Measurements from ENCODE around the gene PTPN14.
A peak's percentile ranks its signal among the peaks of the same experiment; 100 is the strongest.

The PTPN14 gene

DNA sequence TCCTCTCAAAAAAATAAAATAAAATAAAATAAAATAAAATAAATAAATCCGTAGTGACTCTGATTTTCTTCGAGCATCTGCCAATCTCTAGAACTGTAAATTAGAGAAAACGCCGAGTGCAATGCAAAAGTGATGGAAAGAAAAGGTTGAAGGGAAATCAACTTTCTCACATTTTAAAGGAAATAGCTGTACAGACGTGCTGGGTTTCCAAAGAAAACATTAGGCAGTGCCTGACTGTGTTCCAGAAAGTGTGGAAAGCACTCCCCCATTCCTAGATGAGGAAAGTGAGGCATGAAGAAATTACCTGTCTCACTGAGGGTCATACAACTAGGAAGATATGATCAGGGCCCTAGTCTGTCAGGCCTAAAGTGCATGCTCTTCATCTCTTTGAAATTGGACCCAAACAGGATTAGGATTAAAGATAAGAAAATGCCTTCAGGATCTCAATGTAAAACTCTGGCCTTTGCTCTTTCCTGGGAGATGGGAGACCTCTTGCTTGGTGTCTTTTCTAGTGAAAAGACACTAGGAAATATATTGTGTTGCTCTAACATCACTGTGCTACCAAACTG, 1.8 kb upstream of the PTPN14 start:
- Histone ChIP-seq H3K4me3 (ENCODE audit: low read depth, low read length) (no peak overlapping the region), H3K9me3 (ENCODE audit: control insufficient read depth, insufficient read depth, low read depth, low read length) (no peaks in the 10 kb centered on the region), H3K36me3 (ENCODE audit: control insufficient read depth in 2 of 2, insufficient read depth in 1 of 2, low read length in 2 of 2) (no peaks in the 10 kb centered on the region), H3K4me1 (ENCODE audit: control insufficient read depth, insufficient read depth, low read length) (peaks cover 4% of the 10 kb centered on the region), H3K27ac (ENCODE audit: extremely low read depth, low read depth, low read length) (no peak overlapping the region)
- ChIA-PET POLR2A (no interaction called here), CTCF (interaction anchor here (0.9 to 3.7 kb wide), 4 partner anchors 31 to 275 kb away, joined by 3 to 16 read pairs (median 5); no protein-coding TSS in a partner anchor)
- TF ChIP-seq ZNF416 (tag by site-specific recombination; IDR thresholded peaks at IDR 0.05) (no peak), ZNF19 (tag by site-specific recombination; IDR thresholded peaks at IDR 0.05; ENCODE audit: low read depth) (no peak), TCF7L2 (IDR thresholded peaks at IDR 0.05; ENCODE audit: borderline replicate concordance, low read depth, low read length) (peak; percentile 59; the same call in 1 of the 2 replicates), PRDM1 (tag by site-specific recombination; IDR thresholded peaks at IDR 0.05) (peak; percentile 67)

DNA sequence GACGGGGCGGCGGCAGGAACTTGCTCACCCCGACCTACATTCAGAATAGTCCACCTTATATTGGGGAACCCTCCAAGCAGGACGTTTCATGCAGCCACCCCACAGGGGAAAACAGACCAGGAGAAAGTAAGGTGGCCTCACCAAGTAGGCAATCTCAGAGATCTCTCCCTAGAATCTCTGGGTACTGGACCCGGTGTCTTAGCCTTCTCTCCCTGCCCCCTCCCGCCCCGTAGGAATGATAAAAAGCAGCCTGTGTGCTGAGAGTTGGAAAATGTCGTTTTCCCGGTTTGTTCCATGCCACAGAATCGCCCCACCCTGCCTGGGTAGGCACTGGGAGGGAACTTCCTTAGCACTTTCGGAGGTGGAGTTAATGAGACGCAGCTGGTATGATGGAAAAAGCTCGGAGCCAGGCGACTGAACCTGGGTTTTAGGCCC, 789 bp upstream of the PTPN14 start:
- Histone ChIP-seq H3K4me3 (ENCODE audit: low read depth, low read length) (peak overlapping the region; percentile 94), H3K9me3 (ENCODE audit: control insufficient read depth, insufficient read depth, low read depth, low read length) (no peaks in the 10 kb centered on the region), H3K36me3 (ENCODE audit: control insufficient read depth in 2 of 2, insufficient read depth in 1 of 2, low read length in 2 of 2) (no peaks in the 10 kb centered on the region), H3K4me1 (ENCODE audit: control insufficient read depth, insufficient read depth, low read length) (peaks cover 9% of the 10 kb centered on the region), H3K27ac (ENCODE audit: extremely low read depth, low read depth, low read length) (peak overlapping the region; percentile 94; the same call in 1 of the 2 replicates)
- CTCF ChIA-PET = interaction anchor here (0.7 to 3.7 kb wide), 5 partner anchors 33 to 274 kb away, joined by 3 to 16 read pairs (median 4); no protein-coding TSS in a partner anchor
- POLR2A ChIA-PET = interaction anchor here (0.5 to 1.5 kb wide), 3 partner anchors 11 to 405 kb away, joined by 3 to 5 read pairs (median 4); no protein-coding TSS in a partner anchor
- TF ChIP-seq ZNF341 (tag by site-specific recombination; IDR thresholded peaks at IDR 0.05; ENCODE audit: low read depth) (peak; percentile 48; the same call in 1 of the 2 replicates), ZBTB20 (tag by site-specific recombination; IDR thresholded peaks at IDR 0.05) (peak; percentile 61; the same call in 1 of the 2 replicates), PRDM1 (tag by site-specific recombination; IDR thresholded peaks at IDR 0.05) (peak; percentile 79), ZNF175 (tag by site-specific recombination; IDR thresholded peaks at IDR 0.05) (no peak), ZNF664 (tag by site-specific recombination; IDR thresholded peaks at IDR 0.05) (no peak), SP2 (tag by site-specific recombination; IDR thresholded peaks at IDR 0.05) (peak; percentile 63), IKZF3 (tag by site-specific recombination; IDR thresholded peaks at IDR 0.05) (peak; percentile 56; the same call in 1 of the 2 replicates), ZNF37A (tag by site-specific recombination; IDR thresholded peaks at IDR 0.05) (no peak), ZBTB17 (tag by site-specific recombination; IDR thresholded peaks at IDR 0.05) (peak; percentile 42; the same call in 1 of the 2 replicates), ZNF621 (tag by site-specific recombination; IDR thresholded peaks at IDR 0.05) (no peak), ZNF394 (tag by site-specific recombination; IDR thresholded peaks at IDR 0.05; ENCODE audit: borderline replicate concordance) (0 out of 2 replicates have a peak, but pooled peaks have one; percentile 3), ZNF544 (tag by site-specific recombination; IDR thresholded peaks at IDR 0.05) (no peak), KLF1 (tag by site-specific recombination; IDR thresholded peaks at IDR 0.05) (peak; percentile 36; the same call in 1 of the 2 replicates), ZSCAN30 (tag by site-specific recombination; IDR thresholded peaks at IDR 0.05) (0 out of 2 replicates have a peak, but pooled peaks have one; percentile 11), ZNF558 (tag by site-specific recombination; IDR thresholded peaks at IDR 0.05) (0 out of 2 replicates have a peak, but pooled peaks have one; percentile 7), YY1 (tag by site-specific recombination; IDR thresholded peaks at IDR 0.05) (0 out of 2 replicates have a peak, but pooled peaks have one; percentile 1), ZFP37 (tag by site-specific recombination; IDR thresholded peaks at IDR 0.05) (peak; percentile 68; the same call in 1 of the 2 replicates), ZNF768 (tag by site-specific recombination; IDR thresholded peaks at IDR 0.05) (no peak), WT1 (tag by site-specific recombination; IDR thresholded peaks at IDR 0.05) (peak; percentile 6; the same call in 1 of the 2 replicates), ZXDB (tag by site-specific recombination; IDR thresholded peaks at IDR 0.05) (peak; percentile 19; the same call in 1 of the 2 replicates), SP3 (tag by site-specific recombination; IDR thresholded peaks at IDR 0.05) (peak; percentile 26; the same call in 1 of the 2 replicates), ZNF561 (tag by site-specific recombination; IDR thresholded peaks at IDR 0.05; ENCODE audit: borderline replicate concordance) (no peak)
- TF ChIP-seq, protein P1, sequence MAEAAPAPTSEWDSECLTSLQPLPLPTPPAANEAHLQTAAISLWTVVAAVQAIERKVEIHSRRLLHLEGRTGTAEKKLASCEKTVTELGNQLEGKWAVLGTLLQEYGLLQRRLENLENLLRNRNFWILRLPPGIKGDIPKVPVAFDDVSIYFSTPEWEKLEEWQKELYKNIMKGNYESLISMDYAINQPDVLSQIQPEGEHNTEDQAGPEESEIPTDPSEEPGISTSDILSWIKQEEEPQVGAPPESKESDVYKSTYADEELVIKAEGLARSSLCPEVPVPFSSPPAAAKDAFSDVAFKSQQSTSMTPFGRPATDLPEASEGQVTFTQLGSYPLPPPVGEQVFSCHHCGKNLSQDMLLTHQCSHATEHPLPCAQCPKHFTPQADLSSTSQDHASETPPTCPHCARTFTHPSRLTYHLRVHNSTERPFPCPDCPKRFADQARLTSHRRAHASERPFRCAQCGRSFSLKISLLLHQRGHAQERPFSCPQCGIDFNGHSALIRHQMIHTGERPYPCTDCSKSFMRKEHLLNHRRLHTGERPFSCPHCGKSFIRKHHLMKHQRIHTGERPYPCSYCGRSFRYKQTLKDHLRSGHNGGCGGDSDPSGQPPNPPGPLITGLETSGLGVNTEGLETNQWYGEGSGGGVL (tag by site-specific recombination; IDR thresholded peaks at IDR 0.05) = 0 out of 2 replicates have a peak, but pooled peaks have one; percentile 42
- TF ChIP-seq, protein P2, sequence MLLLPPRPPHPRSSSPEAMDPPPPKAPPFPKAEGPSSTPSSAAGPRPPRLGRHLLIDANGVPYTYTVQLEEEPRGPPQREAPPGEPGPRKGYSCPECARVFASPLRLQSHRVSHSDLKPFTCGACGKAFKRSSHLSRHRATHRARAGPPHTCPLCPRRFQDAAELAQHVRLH (tag by site-specific recombination; IDR thresholded peaks at IDR 0.05) = no peak
- TF ChIP-seq, protein P3, sequence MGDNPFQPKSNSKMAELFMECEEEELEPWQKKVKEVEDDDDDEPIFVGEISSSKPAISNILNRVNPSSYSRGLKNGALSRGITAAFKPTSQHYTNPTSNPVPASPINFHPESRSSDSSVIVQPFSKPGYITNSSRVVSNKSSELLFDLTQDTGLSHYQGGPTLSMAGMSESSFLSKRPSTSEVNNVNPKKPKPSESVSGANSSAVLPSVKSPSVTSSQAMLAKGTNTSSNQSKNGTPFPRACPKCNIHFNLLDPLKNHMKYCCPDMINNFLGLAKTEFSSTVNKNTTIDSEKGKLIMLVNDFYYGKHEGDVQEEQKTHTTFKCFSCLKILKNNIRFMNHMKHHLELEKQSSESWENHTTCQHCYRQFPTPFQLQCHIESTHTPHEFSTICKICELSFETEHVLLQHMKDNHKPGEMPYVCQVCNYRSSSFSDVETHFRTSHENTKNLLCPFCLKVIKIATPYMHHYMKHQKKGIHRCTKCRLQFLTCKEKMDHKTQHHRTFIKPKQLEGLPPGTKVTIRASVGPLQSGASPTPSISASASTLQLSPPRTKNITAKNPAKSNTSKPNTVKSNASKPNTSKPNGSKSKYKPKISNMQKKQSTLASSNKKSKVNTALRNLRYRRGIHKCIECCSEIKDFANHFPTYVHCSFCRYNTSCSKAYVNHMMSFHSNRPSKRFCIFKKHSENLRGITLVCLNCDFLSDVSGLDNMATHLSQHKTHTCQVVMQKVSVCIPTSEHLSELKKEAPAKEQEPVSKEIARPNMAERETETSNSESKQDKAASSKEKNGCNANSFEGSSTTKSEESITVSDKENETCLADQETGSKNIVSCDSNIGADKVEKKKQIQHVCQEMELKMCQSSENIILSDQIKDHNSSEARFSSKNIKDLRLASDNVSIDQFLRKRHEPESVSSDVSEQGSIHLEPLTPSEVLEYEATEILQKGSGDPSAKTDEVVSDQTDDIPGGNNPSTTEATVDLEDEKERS (tag by site-specific recombination; IDR thresholded peaks at IDR 0.05) = no peak
- TF ChIP-seq, protein P4, sequence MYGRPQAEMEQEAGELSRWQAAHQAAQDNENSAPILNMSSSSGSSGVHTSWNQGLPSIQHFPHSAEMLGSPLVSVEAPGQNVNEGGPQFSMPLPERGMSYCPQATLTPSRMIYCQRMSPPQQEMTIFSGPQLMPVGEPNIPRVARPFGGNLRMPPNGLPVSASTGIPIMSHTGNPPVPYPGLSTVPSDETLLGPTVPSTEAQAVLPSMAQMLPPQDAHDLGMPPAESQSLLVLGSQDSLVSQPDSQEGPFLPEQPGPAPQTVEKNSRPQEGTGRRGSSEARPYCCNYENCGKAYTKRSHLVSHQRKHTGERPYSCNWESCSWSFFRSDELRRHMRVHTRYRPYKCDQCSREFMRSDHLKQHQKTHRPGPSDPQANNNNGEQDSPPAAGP (tag by site-specific recombination; IDR thresholded peaks at IDR 0.05) = 0 out of 2 replicates have a peak, but pooled peaks have one; percentile 12

Measured in HEK293 (cell line).